H54 (cell line): Measurements from ENCODE around the gene ANP32A.

Experiments used
- DNase-seq: peaks from one replicate; pipeline ENCODE4 v3.0.0; 2011; ENCODE audit warnings: low spot score, mixed read lengths; ENCODE audit not compliant: insufficient read length
- FAIRE-seq: peaks from 3 replicates; lab custom pipeline; 2011; peaks lifted over from hg19 to GRCh38; lab: Jason Lieb, UNC
- POLR2A ChIP-seq: IDR thresholded peaks from 2 replicates; pipeline ENCODE4 v1.6.1; 2011; ENCODE audit warnings: low read depth, mild to moderate bottlenecking, low read length

Gene ANP32A

GRCh38 chr15:68755731-68756130 lies 65.0 kb downstream of the ANP32A start:
- FAIRE-seq (no peak), DNase-seq (no peak)
- no peak for TF ChIP-seq POLR2A

- no peak for FAIRE-seq
- no peak for DNase-seq
- TF ChIP-seq POLR2A: no peak
Observed at GRCh38 chr15:68751622-68752021, 69.1 kb downstream of the ANP32A start.

- TF ChIP-seq POLR2A: no peak
- FAIRE-seq (no peak), DNase-seq (no peak)
Observed at GRCh38 chr15:68749793-68750192, 70.9 kb downstream of the ANP32A start.

GRCh38 chr15:68749365-68749764 lies 71.3 kb downstream of the ANP32A start:
- no peak for FAIRE-seq
- TF ChIP-seq POLR2A: no peak
- no peak for DNase-seq

- TF ChIP-seq POLR2A: no peak
- FAIRE-seq (no peak), DNase-seq (no peak)
Observed at GRCh38 chr15:68743256-68743655, 77.4 kb downstream of the ANP32A start.

- DNase-seq: no peak
- FAIRE-seq: no peak
- no peak for TF ChIP-seq POLR2A
Observed at GRCh38 chr15:68739390-68740080, 81.2 kb downstream of the ANP32A start.

GRCh38 chr15:68735610-68736009 lies 85.1 kb downstream of the ANP32A start:
- no peak for DNase-seq
- TF ChIP-seq POLR2A: no peak
- no peak for FAIRE-seq

GRCh38 chr15:68734881-68735280 lies 85.8 kb downstream of the ANP32A start:
- DNase-seq: no peak
- no peak for TF ChIP-seq POLR2A
- FAIRE-seq: no peak

GRCh38 chr15:68734352-68734751 lies 86.3 kb downstream of the ANP32A start:
- FAIRE-seq: no peak
- DNase-seq: no peak
- no peak for TF ChIP-seq POLR2A

GRCh38 chr15:68733666-68734065 lies 87.0 kb downstream of the ANP32A start:
- FAIRE-seq: no peak

GRCh38 chr15:68732451-68732850 lies 88.2 kb downstream of the ANP32A start:
- DNase-seq (no peak), FAIRE-seq (no peak)
- TF ChIP-seq POLR2A: no peak

More at GRCh38 chr15:68733666-68734065, 87.0 kb downstream of the ANP32A start:
- DNase-seq: no peak
- TF ChIP-seq POLR2A: no peak

GRCh38 chr15:68730976-68731897 lies 89.5 kb downstream of the ANP32A start:
- DNase-seq (no peak), FAIRE-seq (no peak)
- no peak for TF ChIP-seq POLR2A

GRCh38 chr15:68730471-68730919 lies 90.2 kb downstream of the ANP32A start:
- peak; percentile 8 for DNase-seq
- FAIRE-seq: no peak
- TF ChIP-seq POLR2A: no peak

GRCh38 chr15:68729789-68730411 lies 90.8 kb downstream of the ANP32A start:
- TF ChIP-seq POLR2A: no peak
- DNase-seq (no peak), FAIRE-seq (no peak)
